HG02981 (cell line): ENCODE measurements around the gene ZSWIM3.
A peak's percentile ranks its signal among the peaks of the same experiment; 100 is the strongest.
"Not testable (repeated sequence)": the region's sequence is repeated elsewhere in the genome, so short reads cannot be mapped to it uniquely, and the experiment has no call there.

ENCODE experiments used
- ATAC-seq: cut with Tn5 transposase; IDR thresholded peaks from one replicate; pipeline ENCODE4 v1.9.1; 2021; ENCODE audit warnings: mild to moderate bottlenecking, moderate library complexity; ENCODE audit not compliant: unreplicated experiment

ZSWIM3 gene

GRCh38 chr20:45859916-45860315 lies 2.5 kb downstream of the ZSWIM3 start:
- ATAC-seq = no peak

GRCh38 chr20:45860560-45861220 lies 3.3 kb downstream of the ZSWIM3 start:
- no peak for ATAC-seq

GRCh38 chr20:45861221-45862075 lies 4.0 kb downstream of the ZSWIM3 start:
- ATAC-seq = no peak

GRCh38 chr20:45863543-45864470 lies 6.4 kb downstream of the ZSWIM3 start:
- ATAC-seq = no peak

DNA sequence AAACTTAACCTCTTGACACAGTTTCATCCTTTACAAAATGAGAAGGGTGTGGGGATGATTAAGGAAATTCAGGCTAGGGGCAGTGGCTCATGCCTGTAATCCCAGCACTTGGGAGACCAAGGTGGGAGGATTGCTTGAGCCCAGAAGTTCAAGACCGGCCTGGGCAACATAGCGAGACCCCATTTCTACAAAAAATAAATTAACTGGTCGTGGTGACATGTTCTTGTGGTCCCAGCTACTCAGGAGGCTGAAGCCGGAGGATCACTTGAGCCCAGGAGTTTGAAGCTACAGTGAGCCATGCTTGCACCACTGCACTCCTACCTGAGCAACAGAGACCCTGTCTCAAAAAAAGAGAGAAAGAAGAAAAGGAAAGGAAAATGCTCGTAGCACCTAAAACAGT lies 9.0 kb downstream of the ZSWIM3 start:
- ATAC-seq = no peak

GRCh38 chr20:45867136-45867818 lies 9.9 kb downstream of the ZSWIM3 start:
- ATAC-seq = no peak

GRCh38 chr20:45867819-45868176 lies 10.4 kb downstream of the ZSWIM3 start:
- ATAC-seq = no peak

- no peak for ATAC-seq
These were observed 15.2 kb downstream of the ZSWIM3 start for GRCh38 chr20:45872626-45873025.

- ATAC-seq = no peak
These were observed 16.1 kb downstream of the ZSWIM3 start for GRCh38 chr20:45873409-45874103.

DNA sequence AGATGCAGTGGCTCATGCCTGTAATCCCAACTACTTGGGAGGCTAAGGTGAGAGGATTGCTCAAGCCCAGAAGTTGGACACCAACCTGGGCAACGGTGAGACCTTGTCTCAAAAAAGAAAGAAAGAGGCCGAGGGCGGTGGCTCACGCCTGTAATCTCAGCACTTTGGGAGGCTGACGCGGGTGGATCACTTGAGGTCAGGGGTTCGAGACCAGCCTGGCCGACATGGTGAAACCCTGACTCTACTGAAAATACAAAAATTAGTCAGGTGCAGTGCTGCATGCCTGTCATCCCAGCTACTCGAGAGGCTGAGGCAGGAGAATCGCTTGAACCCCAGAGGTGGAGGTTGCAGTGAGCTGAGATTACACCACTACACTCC lies 16.7 kb downstream of the ZSWIM3 start:
- not testable (repeated sequence) for ATAC-seq

DNA sequence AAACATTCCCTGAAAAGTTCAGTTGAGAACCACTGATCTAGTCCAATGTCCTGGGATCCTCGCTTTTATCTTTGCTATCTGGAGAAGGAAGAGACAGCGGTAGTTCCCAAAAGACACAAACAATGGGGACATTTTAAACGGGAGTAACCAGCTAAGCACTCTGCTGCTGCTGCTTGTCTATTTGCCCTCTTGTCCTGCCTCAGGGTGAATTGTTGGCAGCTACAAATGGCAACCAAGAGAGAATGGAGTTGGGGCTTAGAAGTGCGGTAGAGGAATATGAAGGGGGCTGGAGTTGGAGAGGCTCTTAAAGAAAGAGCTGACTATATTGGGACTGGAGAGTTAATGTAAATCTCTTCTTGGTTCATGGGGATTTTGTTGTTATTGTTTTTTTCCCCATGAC lies 17.2 kb downstream of the ZSWIM3 start:
- ATAC-seq = no peak

DNA sequence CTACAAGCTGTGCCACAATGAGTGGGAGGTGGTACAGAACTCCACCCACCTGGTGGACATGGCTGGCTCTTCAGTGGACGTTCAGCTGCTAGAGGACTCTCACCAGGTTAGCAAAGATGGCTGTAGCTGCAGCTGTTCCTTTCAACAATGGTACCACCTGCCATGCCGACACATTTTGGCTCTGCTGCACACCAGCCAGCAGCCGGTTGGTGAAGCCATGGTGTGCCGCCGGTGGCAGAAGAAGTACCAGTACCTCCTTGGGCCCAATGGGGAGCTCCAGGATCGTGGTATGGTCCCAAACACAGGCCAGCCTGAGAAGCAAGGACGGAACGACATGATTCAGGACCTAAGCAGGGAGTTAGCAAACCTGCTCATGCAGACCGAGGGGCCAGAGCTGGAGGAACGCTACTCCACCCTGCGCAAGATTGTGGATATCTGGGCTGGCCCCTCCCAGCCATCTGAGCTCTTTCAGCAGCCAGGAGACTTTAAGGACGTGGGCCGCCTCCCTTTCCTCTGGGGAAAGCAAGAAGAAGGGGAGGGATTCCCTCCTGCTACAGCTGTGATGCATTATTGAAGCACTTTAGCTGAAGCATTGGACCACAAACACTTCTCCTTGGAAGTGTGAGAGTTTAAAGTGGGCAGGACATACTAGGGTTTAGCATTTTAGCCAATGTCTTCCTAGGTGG lies 20.8 kb downstream of the ZSWIM3 start:
- ATAC-seq = no peak

DNA sequence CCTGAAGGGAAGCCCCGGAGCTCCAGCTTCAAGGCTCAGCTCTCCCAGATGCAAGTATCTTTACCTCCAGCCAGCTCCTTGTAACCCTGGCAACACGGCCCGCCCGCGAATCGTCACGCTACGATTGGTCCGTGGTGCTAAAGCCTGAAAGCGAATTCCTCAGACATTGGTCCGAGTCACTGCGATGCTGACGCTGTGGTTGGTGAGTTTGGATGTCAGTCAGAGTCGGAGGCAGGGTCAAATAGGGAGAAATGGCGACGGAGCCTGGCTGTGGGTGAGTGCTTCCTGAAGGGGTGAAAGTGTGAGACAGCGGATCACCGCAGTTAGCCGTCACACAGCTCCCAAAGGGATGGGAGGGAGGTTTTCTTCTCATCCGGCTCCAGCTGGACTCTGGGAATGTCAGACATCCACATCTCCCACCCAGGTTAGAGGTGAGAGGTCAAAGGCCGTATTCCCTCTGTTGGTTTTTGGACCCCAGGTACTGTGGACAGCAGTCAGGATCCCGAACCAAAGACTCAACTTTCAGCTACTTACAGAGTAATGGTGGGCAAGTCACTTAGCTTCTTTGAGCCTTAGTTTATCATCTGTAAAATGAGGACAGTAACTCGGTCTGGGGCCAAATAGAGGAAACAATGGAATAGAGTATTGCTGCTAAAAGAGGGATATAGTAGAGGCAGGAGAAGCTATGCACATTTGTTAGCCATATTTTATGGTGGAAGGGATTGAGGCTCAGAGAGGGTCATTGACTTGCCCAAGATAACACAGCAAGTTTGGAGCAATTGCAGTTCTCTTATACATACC lies 23.8 kb downstream of the ZSWIM3 start, which contains the start of gene ZSWIM1:
TSS of gene ZSWIM1 (plus strand) at position 240 of the 801 bp plus-strand sequence. CDS start 1,366 bp downstream, outside the sequence.
- peak; percentile 99 for ATAC-seq

- ATAC-seq = no peak
These were observed 25.2 kb downstream of the ZSWIM3 start for GRCh38 chr20:45882469-45883099.

DNA sequence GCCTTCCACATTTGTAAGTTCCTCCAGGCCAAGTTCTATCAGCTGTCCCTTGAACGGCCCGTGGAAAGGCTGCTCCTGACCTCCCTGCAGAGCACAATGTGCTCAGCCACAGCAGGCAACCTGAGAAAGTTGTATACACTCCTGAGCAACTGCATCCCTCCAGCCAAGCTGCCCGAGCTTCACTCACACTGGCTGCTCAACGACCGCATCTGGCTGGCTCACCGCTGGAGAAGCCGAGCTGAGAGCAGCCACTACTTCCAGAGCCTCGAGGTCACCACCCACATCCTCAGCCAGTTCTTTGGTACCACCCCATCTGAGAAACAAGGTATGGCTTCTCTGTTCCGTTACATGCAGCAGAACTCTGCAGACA lies 25.7 kb downstream of the ZSWIM3 start:
- no peak for ATAC-seq

- no peak for ATAC-seq
These were observed 29.4 kb downstream of the ZSWIM3 start for GRCh38 chr20:45886590-45887345.

DNA sequence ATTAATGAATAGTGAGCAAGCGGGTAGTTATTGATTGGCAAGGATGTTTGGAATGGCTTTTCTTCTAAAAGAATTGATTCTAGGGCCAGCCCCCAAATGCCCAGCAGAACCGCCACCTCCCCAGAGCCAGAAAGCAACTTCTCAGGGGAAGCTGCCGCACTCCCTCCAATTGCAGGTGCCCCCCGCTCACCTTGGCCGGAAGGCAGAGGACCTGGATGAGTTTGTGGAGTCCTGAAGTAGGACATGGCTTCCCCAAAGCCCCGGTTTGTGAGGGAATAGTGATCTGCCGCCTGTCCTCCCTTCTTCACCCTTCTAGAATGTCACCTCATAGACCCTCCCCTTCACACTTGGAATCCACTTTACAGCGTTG lies 29.9 kb downstream of the ZSWIM3 start, which contains the start of gene SPATA25:
TSS of gene SPATA25 (minus strand) at position 277 of the 370 bp plus-strand sequence. CDS start at position 245, 32 bp downstream.
- no peak for ATAC-seq
